K562 treated with DMSO at 1 percent for 24 hours (cell line): ENCODE results near the gene HLA-DQA1. TPM values are rescaled to one million over a fixed set of nuclear protein-coding genes. Genes with fewer than 3 reads are reported as not detected.

Experiments
- total RNA-seq: library from RNA; unstranded; fragments of 300-600 nt; gene quantifications from 2 replicates; pipeline ENCODE4 v1.2.3, GENCODE V29; 2022; ENCODE audit warnings: low read depth; ENCODE audit not compliant: insufficient read depth

The HLA-DQA1 gene
- total RNA-seq, result not detected in 2 replicates

GRCh38 chr6:32637219-32637880 is at the start of gene HLA-DQA1:
Gene HLA-DQA1, plus strand, starts transcription at chr6:32637406. Its CDS starts 53 bp downstream, at chr6:32637459.

GRCh38 chr6:32589596-32590449 is 47.4 kb upstream of the HLA-DQA1 start, which contains the start of gene HLA-DRB1:
Gene HLA-DRB1, minus strand, starts transcription at chr6:32589848. Its CDS starts 106 bp downstream, at chr6:32589742.

DNA sequence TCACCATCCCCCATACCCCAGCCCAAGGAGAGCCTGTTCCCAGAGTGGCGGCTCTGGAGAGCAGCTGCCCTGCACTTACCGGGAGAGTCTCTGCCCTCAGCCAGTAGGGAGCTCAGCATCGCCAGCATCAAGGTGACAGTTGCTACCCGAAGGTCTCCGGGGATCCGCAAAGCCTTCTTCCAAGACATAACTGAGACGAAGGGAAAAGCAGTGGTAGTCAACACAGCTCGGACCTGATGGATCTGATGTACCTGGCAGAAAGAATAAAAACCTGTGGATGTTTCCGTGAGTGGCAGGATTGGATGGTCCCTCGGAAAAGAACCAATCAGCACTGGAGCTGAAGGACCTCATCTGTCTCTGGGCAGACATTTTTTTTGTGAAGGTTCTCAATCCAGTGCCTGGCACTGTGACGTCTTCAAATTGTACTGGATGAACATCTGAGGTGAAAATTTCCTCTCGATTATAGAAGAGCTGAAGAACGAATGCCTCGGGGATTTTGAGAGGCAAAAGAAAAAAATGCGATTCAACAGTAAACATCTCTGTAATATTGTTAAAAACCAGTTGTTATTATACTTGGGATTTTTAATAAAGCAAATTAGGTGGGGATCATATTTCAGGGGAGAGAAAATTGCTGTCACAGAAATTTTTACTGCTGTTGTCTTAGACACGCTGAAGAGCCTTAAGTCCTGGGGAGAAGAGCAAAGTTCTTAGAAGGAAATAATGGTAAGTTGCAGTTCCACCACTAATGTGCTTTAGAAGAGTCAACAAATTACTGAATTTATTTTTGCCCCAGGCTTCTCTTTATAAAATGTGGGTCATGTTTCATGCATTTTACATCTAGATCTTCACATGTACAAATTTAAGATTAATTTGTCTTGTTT is 29.5 kb downstream of the HLA-DQA1 start, which contains the start of gene HLA-DQB1:
Gene HLA-DQB1, minus strand, starts transcription at position 238 of the 881 bp plus-strand sequence. Its CDS starts 50 bp downstream, at position 188.

Other genes starting within 250 kb of the HLA-DQA1 start
- not detected in 2 replicates for gene BTNL2, start 230.2 kb upstream of the HLA-DQA1 start, total RNA-seq
- not detected in 2 replicates for gene HLA-DRA, start 197.5 kb upstream of the HLA-DQA1 start, total RNA-seq
- gene HLA-DRB5, start 107.1 kb upstream of the HLA-DQA1 start, total RNA-seq, result not detected in 2 replicates
- not detected in 2 replicates for gene HLA-DRB1, start 47.6 kb upstream of the HLA-DQA1 start, total RNA-seq
- gene HLA-DQB1, start 29.3 kb downstream of the HLA-DQA1 start, total RNA-seq, result not detected in 2 replicates
- not detected in 2 replicates for gene HLA-DQA2, start 104.0 kb downstream of the HLA-DQA1 start, total RNA-seq
- not detected in 2 replicates for gene HLA-DQB2, start 126.1 kb downstream of the HLA-DQA1 start, total RNA-seq
- gene HLA-DOB, start 179.6 kb downstream of the HLA-DQA1 start, total RNA-seq, result 0.74 and 0.86 TPM in 2 replicates
- 22.6 and 35.8 TPM in 2 replicates for gene TAP2, start 201.3 kb downstream of the HLA-DQA1 start, total RNA-seq
- 26.0 and 31.3 TPM in 2 replicates for gene PSMB8, start 206.6 kb downstream of the HLA-DQA1 start, total RNA-seq
- 23.8 and 28.4 TPM in 2 replicates for gene TAP1, start 216.3 kb downstream of the HLA-DQA1 start, total RNA-seq
- gene PSMB9, start 216.8 kb downstream of the HLA-DQA1 start, total RNA-seq, result 73.6 and 76.7 TPM in 2 replicates